ENCODE results near the gene TPM1.
A peak's percentile ranks its signal among the peaks of the same experiment; 100 is the strongest.

The TPM1 gene

DNA sequence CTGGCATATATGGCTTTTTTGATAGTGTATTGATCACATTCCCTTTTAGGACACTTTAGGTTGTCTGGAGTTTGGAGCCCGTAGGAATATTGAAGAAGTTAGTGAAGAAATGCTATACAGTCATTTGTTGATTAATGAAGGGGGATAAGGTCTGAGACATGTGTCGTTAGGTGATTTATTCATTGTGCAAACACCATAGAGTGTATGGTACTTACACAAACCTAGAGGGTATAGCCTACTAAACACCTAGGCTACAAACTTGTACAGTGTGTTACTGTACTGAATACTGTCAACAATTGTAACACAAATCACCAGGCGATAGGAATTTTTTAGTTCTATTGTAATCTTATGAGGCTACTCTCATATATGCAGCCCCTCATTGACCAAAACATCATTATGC is 3.3 kb downstream of the TPM1 start:
- DNase-seq: no peak
- in situ Hi-C loops (cut with HindIII; ENCODE audit: low pct_ligation_motif_present, low sequenced_read_pairs): no loop called here
- no peak for TF ChIP-seq CTCF (IDR thresholded peaks at IDR 0.05; ENCODE audit: low read depth, low read length, missing control alignments)
- H3K27me3 ChIP-seq (replicated peaks): no peaks in the 10 kb centered on the region
- H3K36me3 ChIP-seq (replicated peaks): peaks cover 73% of the 10 kb centered on the region
- H3K4me3 ChIP-seq (ENCODE audit: low read depth, low read length): peak overlapping the region; percentile 100
- peak overlapping the region; percentile 75 for H3K27ac ChIP-seq

DNA sequence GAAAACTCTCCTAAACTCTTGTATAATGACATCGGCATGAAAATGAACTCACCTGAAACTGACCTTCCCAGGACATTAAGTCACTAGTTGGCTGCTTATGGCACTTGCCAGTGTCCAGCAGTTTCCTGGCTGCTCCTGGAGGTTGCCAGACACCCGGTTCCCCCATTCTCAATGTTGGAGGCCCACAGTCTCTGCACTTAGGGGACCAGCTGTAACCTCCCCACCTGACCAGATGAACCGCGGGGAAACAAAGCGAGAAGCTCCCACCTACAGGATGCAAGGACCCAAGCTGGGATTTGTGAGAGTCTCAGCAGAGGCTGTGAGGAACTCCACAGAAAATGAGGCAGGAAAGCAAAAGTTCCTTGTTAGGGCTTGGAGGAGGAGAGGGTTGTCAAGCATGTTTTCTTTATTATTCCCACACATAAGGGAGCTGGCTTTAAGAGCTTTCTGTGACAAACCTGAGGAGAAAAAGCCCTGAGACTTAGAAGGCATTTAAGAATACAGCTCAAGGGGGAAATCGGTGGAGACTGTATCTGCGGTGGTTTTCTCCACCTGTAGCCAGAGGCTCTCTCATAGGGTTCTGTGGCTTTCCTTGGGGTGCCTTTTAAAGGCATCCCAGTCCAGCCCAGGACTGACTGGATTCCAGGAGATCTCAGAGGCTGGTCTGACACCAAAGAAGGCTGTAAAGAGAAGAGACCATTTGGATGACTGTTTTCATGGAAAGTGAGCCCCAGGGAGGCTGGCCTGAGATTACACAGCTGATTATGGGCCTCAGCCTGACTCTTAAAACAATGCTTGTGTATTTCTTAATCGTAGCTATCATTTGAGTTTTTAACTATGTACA is 4.6 kb downstream of the TPM1 start:
- peaks cover 81% of the 10 kb centered on the region for H3K36me3 ChIP-seq (replicated peaks)
- TF ChIP-seq CTCF (IDR thresholded peaks at IDR 0.05; ENCODE audit: low read depth, low read length, missing control alignments): no peak
- in situ Hi-C loops (cut with HindIII; ENCODE audit: low pct_ligation_motif_present, low sequenced_read_pairs): no loop called here
- no peak for DNase-seq
- peak overlapping the region; percentile 100 for H3K4me3 ChIP-seq (ENCODE audit: low read depth, low read length)
- no peaks in the 10 kb centered on the region for H3K27me3 ChIP-seq (replicated peaks)
- H3K27ac ChIP-seq: peak overlapping the region; percentile 75

DNA sequence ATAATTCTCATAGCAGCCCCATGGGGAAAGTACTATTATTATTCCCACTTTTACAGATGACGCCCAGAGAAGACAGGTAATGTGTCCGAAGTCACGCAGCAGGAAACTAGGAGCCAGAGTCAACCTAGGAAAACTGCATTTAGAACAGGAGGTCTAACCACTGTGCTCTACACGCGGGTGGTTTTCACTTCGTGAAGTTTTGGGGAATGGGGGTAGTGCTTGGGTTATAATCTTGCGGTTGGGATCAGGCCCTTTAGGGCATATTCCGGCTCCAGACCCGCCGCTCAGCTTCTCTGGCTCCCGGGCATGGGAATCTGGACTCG is 5.2 kb downstream of the TPM1 start:
- DNase-seq: no peak
- Histone ChIP-seq H3K36me3 (replicated peaks) (peaks cover 81% of the 10 kb centered on the region), H3K27ac (peak overlapping the region; percentile 75), H3K27me3 (replicated peaks) (no peaks in the 10 kb centered on the region), H3K4me3 (ENCODE audit: low read depth, low read length) (peak overlapping the region; percentile 100)
- in situ Hi-C loops (cut with HindIII; ENCODE audit: low pct_ligation_motif_present, low sequenced_read_pairs): no loop called here
- TF ChIP-seq CTCF (IDR thresholded peaks at IDR 0.05; ENCODE audit: low read depth, low read length, missing control alignments): no peak

DNA sequence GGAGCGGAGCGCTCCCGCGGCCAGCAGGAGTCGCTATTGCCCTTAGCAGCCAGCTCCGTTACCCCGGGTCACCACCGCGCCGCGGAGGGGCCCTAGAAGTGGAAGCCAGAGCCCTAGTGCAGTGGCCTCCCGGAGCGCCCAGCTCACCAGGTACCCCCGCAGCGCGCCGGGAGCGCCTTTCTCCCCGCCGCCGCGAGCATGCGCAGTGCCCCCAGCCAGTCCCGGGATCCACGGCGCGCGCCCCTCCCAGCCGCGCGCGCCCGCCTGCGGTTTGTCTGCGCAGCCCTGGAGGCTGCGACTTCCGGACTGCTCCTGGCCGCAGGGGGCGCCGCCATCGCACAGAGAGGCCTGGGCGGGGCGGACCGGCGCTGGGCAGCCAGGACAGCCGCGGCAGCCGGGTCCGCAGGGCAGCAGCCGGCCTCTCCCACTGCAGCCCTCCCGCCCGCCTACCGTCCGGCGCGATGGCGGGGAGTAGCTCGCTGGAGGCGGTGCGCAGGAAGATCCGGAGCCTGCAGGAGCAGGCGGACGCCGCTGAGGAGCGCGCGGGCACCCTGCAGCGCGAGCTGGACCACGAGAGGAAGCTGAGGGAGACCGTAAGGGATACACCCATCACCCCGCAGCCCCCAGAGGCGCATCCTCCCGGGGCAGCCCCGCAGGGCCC is 5.7 kb downstream of the TPM1 start:
- H3K36me3 ChIP-seq (replicated peaks): peaks cover 85% of the 10 kb centered on the region
- in situ Hi-C loops (cut with HindIII; ENCODE audit: low pct_ligation_motif_present, low sequenced_read_pairs): no loop called here
- DNase-seq: peak; percentile 81
- peak overlapping the region; percentile 100 for H3K4me3 ChIP-seq (ENCODE audit: low read depth, low read length)
- H3K27ac ChIP-seq: peak overlapping the region; percentile 75
- peak; percentile 96 for TF ChIP-seq CTCF (IDR thresholded peaks at IDR 0.05; ENCODE audit: low read depth, low read length, missing control alignments)
- no peaks in the 10 kb centered on the region for H3K27me3 ChIP-seq (replicated peaks)

- in situ Hi-C loops (cut with HindIII; ENCODE audit: low pct_ligation_motif_present, low sequenced_read_pairs): no loop called here
These were observed 6.5 kb downstream of the TPM1 start for GRCh38 chr15:63048776-63049665.

More at GRCh38 chr15:63048776-63049665, 6.5 kb downstream of the TPM1 start:
- no peaks in the 10 kb centered on the region for H3K27me3 ChIP-seq (replicated peaks)
- H3K27ac ChIP-seq: peak overlapping the region; percentile 75
- no peak for DNase-seq
- H3K36me3 ChIP-seq (replicated peaks): peaks cover 82% of the 10 kb centered on the region
- H3K4me3 ChIP-seq (ENCODE audit: low read depth, low read length): peak overlapping the region; percentile 100
- TF ChIP-seq CTCF (IDR thresholded peaks at IDR 0.05; ENCODE audit: low read depth, low read length, missing control alignments): no peak

All from brain microvascular endothelial cell (primary cell).